Naive thymus-derived CD8-positive, alpha-beta T cell (primary cell): Measurements from ENCODE around the gene TNRC6C. TPM values are rescaled to one million over a fixed set of nuclear protein-coding genes. Genes with fewer than 3 reads are reported as not detected.
"Not testable (repeated sequence)": the region's sequence is repeated elsewhere in the genome, so short reads cannot be mapped to it uniquely, and the experiment has no call there.

ENCODE experiments used
- ATAC-seq, 2 donors: fragments of 150-1000 bp; cut with Tn5 transposase in 1 of 2; sonication (Bioruptor Pico), chemical (Tn5 transposase) in 1 of 2; 1 replicate in 1 of 2; 2 replicates in 1 of 2; pipeline ENCODE4 v1.10.0; 2021; ENCODE audit warnings: mild to moderate bottlenecking in 2 of 2, moderate library complexity in 2 of 2
- POLR2A ChIA-PET: fragments of 350-600 bp; sonication (Branson Sonifier 250); formaldehyde crosslinking; loops from one replicate; lab custom pipeline; 2021; ENCODE audit warnings: antibody characterized with exemption; lab: Charles Lee
- DNase-seq, 10 donors: peaks; one replicate each; pipeline versions ENCODE4 v3.0.0 to v3.0.0-alpha.2; 2020 to 2022
- H3K27ac Mint-ChIP-seq, 10 donors: one replicate each; pipeline ENCODE4 v1.8.0; 2020 to 2022; ENCODE audit warnings: mild to moderate bottlenecking in 10 of 10, mixed read lengths in 10 of 10, moderate library complexity in 4 of 10, inconsistent platforms in 1 of 10
- H3K27me3 Mint-ChIP-seq, 5 donors: one replicate each; pipeline ENCODE4 v1.8.0; 2021 to 2022; ENCODE audit warnings: mixed read lengths in 5 of 5
- H3K36me3 Mint-ChIP-seq, 3 donors: one replicate each; pipeline ENCODE4 v1.8.0; 2020 to 2022; ENCODE audit warnings: mixed read lengths in 3 of 3, mild to moderate bottlenecking in 2 of 3, inconsistent platforms in 1 of 3
- H3K4me1 Mint-ChIP-seq, 4 donors: one replicate each; pipeline ENCODE4 v1.8.0; 2021 to 2022; ENCODE audit warnings: mixed read lengths in 4 of 4
- H3K4me3 Mint-ChIP-seq, 10 donors: one replicate each; pipeline ENCODE4 v1.8.0; 2020 to 2022; ENCODE audit warnings: mild to moderate bottlenecking in 10 of 10, mixed read lengths in 10 of 10, moderate library complexity in 6 of 10, inconsistent platforms in 1 of 10
- H3K9me3 Mint-ChIP-seq, 9 donors: one replicate each; pipeline ENCODE4 v1.8.0; 2020 to 2022; ENCODE audit warnings: mixed read lengths in 9 of 9, mild to moderate bottlenecking in 3 of 9, inconsistent platforms in 1 of 9, moderate library complexity in 1 of 9
- polyA plus RNA-seq, 3 donors: library from polyadenylated mRNA; unstranded; fragments of 300-500 nt; fragmentation: Illumina TruSeq; gene quantifications; one replicate each; pipeline ENCODE4 v1.2.3, GENCODE V29; 2021
- total RNA-seq, 8 experiments: library from RNA in 2 of 8; stranded (reverse) in 2 of 8; gene quantifications; one replicate each; pipeline ENCODE4 v1.2.3 and lab custom pipeline; 2021 to 2026

Gene TNRC6C
- total and polyA plus RNA-seq, 5 experiments from 2014 or later, result 4.9 to 116 (median 8.6) TPM

DNA sequence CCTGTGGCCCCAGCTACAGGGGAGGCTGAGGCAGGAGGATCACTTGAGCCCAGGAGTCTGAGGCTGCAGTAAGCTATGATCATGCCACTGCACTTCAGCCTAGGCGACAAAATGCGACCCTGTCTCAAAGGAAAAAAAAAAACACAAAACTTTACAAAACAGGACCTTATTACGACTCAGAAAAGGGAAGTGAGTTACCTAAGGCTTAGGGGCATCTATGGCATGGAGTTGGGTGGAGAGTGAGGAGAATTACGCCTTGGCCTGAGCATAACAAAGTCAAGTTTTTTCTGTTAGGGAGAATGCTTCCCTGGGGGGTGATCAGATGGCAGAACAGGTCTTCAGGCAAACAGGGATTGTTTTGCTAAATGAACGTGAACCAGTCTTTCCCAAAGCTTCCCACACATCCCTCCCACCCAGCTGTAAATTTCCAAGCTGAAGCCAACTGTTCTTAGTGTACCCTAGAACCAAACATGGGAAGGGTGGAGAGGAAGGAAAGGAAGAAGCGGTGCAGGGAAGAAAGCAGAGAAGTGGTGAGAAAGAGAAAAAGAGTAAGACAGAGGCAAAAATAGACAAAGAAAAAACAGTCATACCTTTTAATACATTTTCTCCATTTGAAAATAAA, 24.6 kb upstream of the TNRC6C start:
- POLR2A ChIA-PET, result interaction anchor here (0.6 to 2.3 kb wide), 2 partner anchors 25 to 1198 kb away, joined by 3 to 9 read pairs; partner anchors contain the start of gene TNRC6C
- Mint-ChIP-seq H3K27me3 (peaks cover 0 to 18% (median 2%) of the 10 kb centered on the region in 5 donors), H3K9me3 (no peaks in the 10 kb centered on the region), H3K4me1 (peaks cover 28 to 49% (median 37%) of the 10 kb centered on the region in 4 donors), H3K36me3 (no peaks in the 10 kb centered on the region), H3K27ac (peak overlapping the region in 2 of 10 donors; percentile 72 to 73), H3K4me3 (peak overlapping the region in 3 of 10 donors; percentile 24 to 54 (median 31))
- no peak for DNase-seq
- ATAC-seq, result no peak

DNA sequence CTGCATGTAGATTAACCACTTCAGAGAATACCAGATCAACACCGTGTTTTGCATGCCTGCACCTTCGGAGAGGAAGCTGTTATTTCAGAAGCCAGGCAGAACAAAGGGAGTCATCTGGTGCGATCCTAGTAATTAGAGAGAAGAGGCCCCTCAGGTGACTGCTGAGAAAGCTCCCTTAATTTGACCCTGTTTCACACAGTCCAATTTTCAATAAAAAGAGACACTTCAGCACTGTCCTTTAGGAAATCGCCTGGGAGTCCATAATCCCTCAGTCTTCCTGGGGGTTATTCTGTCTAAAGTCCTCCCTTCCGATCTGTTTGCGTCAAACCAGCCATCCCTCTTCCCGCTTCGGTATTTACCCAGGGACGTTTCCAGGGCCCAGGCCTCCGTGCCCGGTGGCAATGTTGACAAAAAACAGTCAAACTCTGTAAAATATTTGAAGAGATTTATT, 23.4 kb upstream of the TNRC6C start:
- peaks cover 22 to 36% (median 27%) of the 10 kb centered on the region in 4 donors for H3K4me1 Mint-ChIP-seq
- peaks cover 0 to 18% (median 2%) of the 10 kb centered on the region in 5 donors for H3K27me3 Mint-ChIP-seq
- POLR2A ChIA-PET, result interaction anchor here (1.0 to 1.8 kb wide), 2 partner anchors 23 to 54 kb away, joined by 3 to 10 read pairs; partner anchors contain the start of gene TNRC6C
- H3K4me3 Mint-ChIP-seq, result peak overlapping the region in 8 of 10 donors; percentile 6 to 67 (median 40)
- H3K36me3 Mint-ChIP-seq, result no peaks in the 10 kb centered on the region
- DNase-seq (peak in 3 of 10 donors; percentile 15 to 46 (median 46)), ATAC-seq (peak; percentile 63 to 69)
- peak overlapping the region in 4 of 10 donors; percentile 4 to 74 (median 46) for H3K27ac Mint-ChIP-seq
- H3K9me3 Mint-ChIP-seq, result no peaks in the 10 kb centered on the region

DNA sequence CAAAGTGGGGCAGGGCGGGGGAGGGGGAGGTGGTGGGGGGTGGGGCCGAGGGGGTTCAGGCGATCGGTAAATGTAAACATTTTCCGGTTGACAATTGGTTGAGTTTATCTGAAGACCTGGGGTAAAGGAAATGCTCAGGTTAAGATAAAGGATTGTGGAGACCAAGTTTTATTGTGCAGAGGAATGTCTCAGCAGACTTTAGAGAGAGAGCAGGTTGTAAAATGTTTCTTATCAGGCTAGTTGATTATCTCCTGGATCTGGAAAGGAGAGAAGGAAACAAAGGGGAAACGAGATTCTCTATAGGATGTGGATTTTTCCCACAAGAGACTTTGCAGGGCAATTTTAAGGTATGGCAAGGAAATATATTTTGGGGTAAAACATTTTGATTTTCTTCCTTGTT, 22.8 kb upstream of the TNRC6C start:
- DNase-seq, H3K9me3 Mint-ChIP-seq, H3K36me3 Mint-ChIP-seq, ATAC-seq: not testable (repeated sequence)
- Mint-ChIP-seq H3K4me3 (peak overlapping the region in 4 of 10 donors; percentile 23 to 67 (median 40)), H3K27me3 (peaks cover 0 to 18% (median 2%) of the 10 kb centered on the region in 5 donors), H3K27ac (peak overlapping the region in 3 of 10 donors; percentile 3 to 44 (median 4)), H3K4me1 (peaks cover 22 to 34% (median 27%) of the 10 kb centered on the region in 4 donors)
- POLR2A ChIA-PET, result interaction anchor here (1.0 to 1.8 kb wide), 2 partner anchors 22 to 54 kb away, joined by 3 to 10 read pairs; partner anchors contain the start of gene TNRC6C

DNA sequence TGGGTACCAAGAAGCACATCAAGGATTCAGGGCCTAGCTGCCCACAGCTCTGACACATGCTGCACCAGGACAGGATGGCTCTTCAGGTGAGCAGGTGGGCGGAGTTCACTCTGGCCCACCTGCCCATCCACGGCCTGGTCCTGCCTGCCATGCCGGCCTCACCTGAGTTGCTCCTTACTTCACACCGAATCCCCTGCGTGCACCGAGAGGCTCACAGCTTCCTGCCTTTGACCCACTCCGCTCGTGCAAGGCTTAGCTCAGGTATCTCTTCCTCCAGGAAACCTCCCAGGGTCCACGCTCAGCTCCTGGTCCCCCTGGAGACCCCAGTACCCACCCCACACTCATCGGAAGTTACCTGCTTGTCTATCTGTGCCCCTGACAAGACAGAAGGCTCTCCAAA, 21.6 kb upstream of the TNRC6C start:
- Mint-ChIP-seq H3K4me3 (no peak overlapping the region), H3K9me3 (no peaks in the 10 kb centered on the region), H3K36me3 (no peaks in the 10 kb centered on the region), H3K4me1 (peaks cover 19 to 34% (median 26%) of the 10 kb centered on the region in 4 donors), H3K27me3 (peaks cover 0 to 13% (median 2%) of the 10 kb centered on the region in 5 donors), H3K27ac (no peak overlapping the region)
- POLR2A ChIA-PET, result interaction anchor here (0.6 to 2.5 kb wide), 2 partner anchors 21 to 539 kb away, joined by 4 to 16 read pairs; partner anchors contain the start of gene TNRC6C
- no peak for DNase-seq
- no peak for ATAC-seq

DNA sequence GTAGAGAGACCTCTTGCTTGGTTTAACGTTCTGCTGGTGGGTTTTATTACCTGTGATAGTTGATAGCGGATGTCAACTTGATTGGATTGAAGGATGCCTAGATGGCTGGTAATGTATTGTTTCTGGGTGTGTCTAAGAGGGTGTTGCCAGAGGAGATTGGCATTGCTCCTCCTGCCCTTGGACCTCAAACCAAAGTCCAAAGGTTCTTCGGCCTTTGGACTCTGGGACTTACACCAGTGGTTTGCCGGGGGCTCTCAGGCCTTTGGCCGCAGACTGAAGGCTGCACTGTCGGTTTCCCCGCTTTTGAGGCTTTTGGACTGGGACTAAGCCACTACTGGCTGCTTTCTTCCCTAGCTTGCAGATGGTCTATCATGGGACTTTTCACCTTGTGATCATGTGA, 17.5 kb upstream of the TNRC6C start:
- POLR2A ChIA-PET, result interaction anchor here (2.8 kb wide), 1 partner anchor 17 kb away, joined by 8 read pairs; the partner anchor contains the start of gene TNRC6C
- Mint-ChIP-seq H3K27me3 (peaks cover 0 to 7% (median 0%) of the 10 kb centered on the region in 5 donors), H3K4me1 (peaks cover under 1 to 3% (median 2%) of the 10 kb centered on the region in 4 donors), H3K4me3 (no peak overlapping the region), H3K36me3 (no peaks in the 10 kb centered on the region), H3K9me3 (no peaks in the 10 kb centered on the region), H3K27ac (peak overlapping the region in 1 of 10 donors; percentile 10)
- no peak for ATAC-seq
- no peak for DNase-seq

DNA sequence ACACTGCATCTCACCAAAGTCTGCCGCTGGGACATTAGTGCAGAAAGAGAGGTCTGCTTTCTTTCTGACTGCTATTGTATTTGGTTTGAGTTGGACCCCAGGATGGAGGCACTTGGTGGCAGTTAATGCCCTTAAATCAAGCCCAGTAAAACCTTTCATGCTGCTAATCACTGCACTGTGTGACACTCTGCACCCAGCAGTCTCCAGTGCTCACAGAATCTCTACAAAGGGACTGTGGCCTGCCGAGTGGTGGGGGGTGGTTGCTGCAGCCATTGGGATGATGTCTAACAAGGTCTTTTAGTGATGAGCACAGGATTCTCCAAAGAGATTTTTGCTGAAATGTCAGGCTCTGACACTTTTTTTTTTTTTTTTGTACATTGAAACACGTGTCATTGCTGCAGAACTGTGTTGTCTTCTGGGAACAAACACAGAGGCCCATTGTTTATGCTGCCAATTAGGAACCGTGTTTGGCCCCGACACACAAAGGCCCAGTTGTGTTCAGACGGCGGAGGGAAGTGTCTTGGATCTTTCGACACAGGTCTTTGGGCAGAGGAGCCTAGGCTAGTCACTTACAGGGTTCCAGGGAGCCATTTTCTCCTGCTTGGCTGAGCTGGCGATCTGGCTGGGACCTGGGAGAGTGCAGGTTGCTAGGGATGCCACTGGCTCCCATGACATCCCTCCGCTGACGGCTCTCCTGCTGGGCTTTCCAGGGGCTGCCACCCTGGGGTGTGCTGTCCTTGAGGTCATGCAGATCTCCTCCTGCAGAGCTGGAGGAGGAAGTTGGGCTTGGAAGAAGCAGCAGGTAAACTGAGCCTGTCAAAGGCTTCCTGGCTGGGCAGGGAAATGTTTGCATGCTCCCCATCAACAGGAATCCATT, 16.2 kb upstream of the TNRC6C start:
- H3K27ac Mint-ChIP-seq, result no peak overlapping the region
- no peaks in the 10 kb centered on the region for H3K36me3 Mint-ChIP-seq
- H3K9me3 Mint-ChIP-seq, result no peaks in the 10 kb centered on the region
- DNase-seq (no peak), ATAC-seq (no peak)
- H3K27me3 Mint-ChIP-seq, result peaks cover 0 to 9% (median 0%) of the 10 kb centered on the region in 5 donors
- peaks cover 0 to 3% (median 1%) of the 10 kb centered on the region in 4 donors for H3K4me1 Mint-ChIP-seq
- no peak overlapping the region for H3K4me3 Mint-ChIP-seq
- POLR2A ChIA-PET, result interaction anchor here (2.8 kb wide), 1 partner anchor 15 kb away, joined by 8 read pairs; the partner anchor contains the start of gene TNRC6C

DNA sequence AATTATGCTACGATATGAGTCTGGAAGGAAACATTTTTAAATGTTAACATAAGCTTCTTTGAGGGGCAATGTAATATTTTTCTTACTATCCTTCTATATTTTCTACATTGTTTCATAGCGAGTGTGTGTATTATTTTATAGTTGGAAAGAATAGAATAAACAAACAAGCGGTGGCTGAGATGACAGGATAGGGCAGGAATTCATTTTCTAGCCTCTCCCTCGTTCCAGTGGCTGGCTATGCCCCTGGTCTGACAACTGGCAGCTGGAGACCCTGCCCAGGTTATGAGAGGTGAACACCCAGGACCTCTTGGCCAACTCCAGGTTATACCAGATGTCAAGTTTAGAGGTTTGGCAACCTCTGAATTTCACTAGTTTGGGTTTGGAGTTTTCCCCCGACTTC, 14.5 kb upstream of the TNRC6C start:
- peaks cover 0 to 6% (median 0%) of the 10 kb centered on the region in 9 donors for H3K9me3 Mint-ChIP-seq

DNA sequence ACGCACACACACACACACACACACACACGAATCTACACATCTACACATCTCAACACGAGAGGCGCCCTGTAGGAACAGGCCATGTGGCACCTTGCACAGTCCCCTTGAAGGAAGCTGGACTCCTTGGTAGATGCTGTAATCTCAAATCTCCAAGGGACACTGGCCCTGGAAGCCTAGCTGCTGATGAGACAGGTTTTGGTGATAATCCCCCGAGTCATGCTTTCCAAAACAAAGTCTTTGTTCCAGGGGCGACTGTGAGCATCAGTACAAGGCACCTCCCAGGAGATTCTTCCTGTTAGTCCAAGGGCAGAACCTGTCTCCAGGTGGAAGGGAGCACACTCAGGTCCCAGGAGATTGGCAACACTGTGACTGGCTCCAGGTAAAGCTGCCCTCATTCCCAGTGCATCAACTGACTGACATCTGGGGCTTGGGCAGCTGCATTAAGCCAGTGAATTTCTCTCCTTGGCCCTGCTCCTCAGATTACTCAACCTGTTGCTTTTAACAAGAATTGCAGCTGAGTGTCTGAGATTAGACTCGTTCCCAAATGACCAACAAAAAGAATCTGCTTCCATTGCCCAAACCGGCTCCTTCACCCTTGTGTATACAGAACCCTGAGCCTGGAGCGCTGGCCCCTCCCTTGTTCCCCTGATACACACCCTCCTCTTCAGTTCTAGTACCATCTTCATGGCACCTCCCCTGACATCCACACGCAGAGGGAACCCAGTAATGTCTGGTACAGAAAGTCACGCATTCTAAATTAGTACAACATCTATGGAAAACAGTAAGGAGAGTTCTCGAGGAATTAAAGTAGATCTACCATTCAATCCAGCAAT, 13.9 kb upstream of the TNRC6C start:
- H3K4me1 Mint-ChIP-seq, result peaks cover 0 to 5% (median 1%) of the 10 kb centered on the region in 4 donors
- H3K27me3 Mint-ChIP-seq, result peaks cover 0 to 13% (median 0%) of the 10 kb centered on the region in 5 donors
- no peaks in the 10 kb centered on the region for H3K36me3 Mint-ChIP-seq
- H3K9me3 Mint-ChIP-seq, result peaks cover 0 to 6% (median 0%) of the 10 kb centered on the region in 9 donors
- H3K4me3 Mint-ChIP-seq, result no peak overlapping the region
- POLR2A ChIA-PET, result interaction anchor here (0.6 kb wide), 1 partner anchor 16 kb away, joined by 3 read pairs; no protein-coding TSS in a partner anchor
- no peak for ATAC-seq
- DNase-seq, result no peak
- H3K27ac Mint-ChIP-seq, result no peak overlapping the region

More for the DNA sequence above, 14.5 kb upstream of the TNRC6C start:
- Mint-ChIP-seq H3K36me3 (no peaks in the 10 kb centered on the region), H3K27ac (no peak overlapping the region), H3K27me3 (peaks cover 0 to 10% (median 0%) of the 10 kb centered on the region in 5 donors), H3K4me1 (peaks cover 0 to 3% (median 1%) of the 10 kb centered on the region in 4 donors), H3K4me3 (no peak overlapping the region)
- DNase-seq, result no peak
- no peak for ATAC-seq
- POLR2A ChIA-PET, result interaction anchor here (0.6 to 2.8 kb wide), 3 partner anchors 14 to 42 kb away, joined by 3 to 8 read pairs (median 3); partner anchors contain the start of gene TNRC6C

DNA sequence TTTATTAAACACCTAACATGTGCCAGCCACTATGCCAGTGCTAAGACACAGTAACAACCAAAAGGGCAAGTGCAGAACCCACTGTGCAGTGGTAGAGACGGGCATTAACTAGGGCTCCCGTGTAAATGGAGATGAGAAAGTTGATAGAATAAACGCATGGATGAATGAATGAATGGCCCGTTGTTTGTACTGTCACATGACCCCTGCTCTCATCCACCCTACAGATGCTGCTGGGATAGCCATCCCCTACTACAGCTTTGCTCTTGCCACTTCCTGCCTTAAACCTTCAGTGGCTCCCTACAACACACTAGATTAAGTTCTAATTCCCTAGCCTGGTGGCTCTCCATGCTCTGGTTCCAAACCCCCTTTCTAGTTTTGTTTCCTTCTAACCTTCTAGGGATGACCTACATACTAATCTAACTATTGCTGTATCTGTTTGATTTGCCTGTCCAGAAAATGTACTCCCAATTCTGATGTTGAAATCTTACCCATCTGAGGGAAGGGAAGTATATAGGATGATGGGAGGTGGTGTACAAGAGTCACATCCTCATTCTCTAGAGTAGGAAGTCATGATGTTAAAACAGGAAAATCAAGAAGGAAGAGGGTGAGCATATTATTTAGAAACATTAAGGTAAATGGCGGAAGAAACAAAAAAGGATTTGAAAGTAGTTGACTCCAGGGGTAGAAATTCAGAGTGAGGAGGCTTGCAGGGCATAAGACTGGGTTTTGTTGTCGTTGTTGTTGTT, 11.4 kb upstream of the TNRC6C start:
- POLR2A ChIA-PET, result interaction anchor here (1.3 kb wide), 1 partner anchor 11 kb away, joined by 5 read pairs; the partner anchor contains the start of gene TNRC6C
- no peak for ATAC-seq
- Mint-ChIP-seq H3K36me3 (no peaks in the 10 kb centered on the region), H3K27ac (peak overlapping the region in 1 of 10 donors; percentile 6), H3K27me3 (peaks cover 0 to 20% (median 0%) of the 10 kb centered on the region in 5 donors), H3K4me3 (no peak overlapping the region), H3K4me1 (peaks cover 0 to 6% (median 4%) of the 10 kb centered on the region in 4 donors), H3K9me3 (peaks cover 0 to 6% (median 0%) of the 10 kb centered on the region in 9 donors)
- no peak for DNase-seq

DNA sequence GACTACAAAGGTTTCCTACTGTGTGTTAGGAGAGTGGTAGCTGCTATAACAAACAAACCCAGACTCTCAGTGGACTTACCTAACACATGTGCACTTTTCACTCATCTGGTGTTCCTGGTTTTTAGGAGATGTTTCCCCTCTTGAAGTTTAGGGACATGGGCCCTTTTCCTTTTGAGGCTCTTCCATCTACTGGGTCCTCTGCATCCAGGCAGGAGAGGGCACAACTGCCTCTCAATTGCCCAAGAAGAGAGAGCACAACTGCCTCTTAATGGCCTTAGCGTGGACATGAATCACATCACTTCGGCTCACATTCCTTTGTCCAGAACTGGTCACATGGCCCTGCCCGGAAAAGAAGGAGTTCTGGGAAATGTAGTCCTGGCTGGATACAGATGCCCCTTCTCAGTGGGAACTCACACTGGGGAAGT, 9.8 kb upstream of the TNRC6C start:
- Mint-ChIP-seq H3K27me3 (peaks cover 0 to 23% (median 0%) of the 10 kb centered on the region in 5 donors), H3K4me1 (peaks cover 4 to 13% (median 10%) of the 10 kb centered on the region in 4 donors), H3K9me3 (peaks cover 0 to 6% (median 0%) of the 10 kb centered on the region in 9 donors), H3K4me3 (no peak overlapping the region), H3K27ac (no peak overlapping the region), H3K36me3 (no peaks in the 10 kb centered on the region)
- DNase-seq (no peak), ATAC-seq (no peak)
- POLR2A ChIA-PET, result interaction anchor here (0.9 kb wide), 1 partner anchor 9 kb away, joined by 5 read pairs; the partner anchor contains the start of gene TNRC6C
